Hepatocyte (in vitro differentiated cells): ENCODE data around the gene MEP1B.

Experiments
- EZH2 ChIP-seq: fragments of 200-600 bp; sonication (generic); IDR thresholded peaks from 2 replicates; pipeline ENCODE4 v1.6.1; 2016; ENCODE audit warnings: antibody characterized with exemption, mild to moderate bottlenecking, borderline replicate concordance
- TF ChIP-seq, protein P1 (sequence below): fragments of 200-600 bp; sonication (generic); IDR thresholded peaks from 2 replicates; pipeline ENCODE4 v1.5.1; 2016; ENCODE audit warnings: antibody characterized with exemption, mild to moderate bottlenecking; ENCODE audit not compliant: poor library complexity

DNA sequence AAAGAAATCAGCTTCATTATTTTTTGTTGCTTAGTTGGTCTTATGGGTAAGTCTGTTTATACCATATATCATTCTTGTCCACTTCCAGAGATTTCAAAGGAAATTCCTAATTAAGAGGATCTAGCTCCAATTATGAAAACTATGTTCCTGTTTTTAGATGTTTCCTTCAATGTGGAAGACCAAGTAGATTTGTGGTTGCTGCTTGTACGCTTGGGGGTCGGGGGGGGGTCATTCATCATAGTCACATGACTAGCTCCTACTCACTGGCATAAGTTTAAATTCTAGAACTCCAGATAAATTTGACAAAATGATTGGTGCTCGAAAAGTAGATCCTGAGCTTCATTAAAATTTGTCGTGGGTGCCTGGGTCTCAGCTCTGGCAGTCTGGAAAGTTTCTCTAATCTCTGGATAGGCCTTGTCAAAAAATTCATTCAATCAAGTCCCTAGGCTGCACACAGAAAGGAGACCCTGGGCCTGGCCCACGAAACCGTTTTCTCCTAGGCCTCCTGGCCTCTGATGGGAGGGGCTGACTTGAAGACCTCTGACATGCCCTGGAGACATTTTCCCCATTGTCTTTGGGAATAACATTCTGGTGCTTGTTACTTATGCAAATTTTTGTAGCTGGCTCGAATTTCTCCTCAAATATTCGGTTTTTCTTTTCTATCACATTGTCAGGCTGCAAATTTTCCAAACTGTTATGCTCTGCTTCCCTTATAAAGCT, 62.5 kb downstream of the MEP1B start:
- TF ChIP-seq, protein P1, sequence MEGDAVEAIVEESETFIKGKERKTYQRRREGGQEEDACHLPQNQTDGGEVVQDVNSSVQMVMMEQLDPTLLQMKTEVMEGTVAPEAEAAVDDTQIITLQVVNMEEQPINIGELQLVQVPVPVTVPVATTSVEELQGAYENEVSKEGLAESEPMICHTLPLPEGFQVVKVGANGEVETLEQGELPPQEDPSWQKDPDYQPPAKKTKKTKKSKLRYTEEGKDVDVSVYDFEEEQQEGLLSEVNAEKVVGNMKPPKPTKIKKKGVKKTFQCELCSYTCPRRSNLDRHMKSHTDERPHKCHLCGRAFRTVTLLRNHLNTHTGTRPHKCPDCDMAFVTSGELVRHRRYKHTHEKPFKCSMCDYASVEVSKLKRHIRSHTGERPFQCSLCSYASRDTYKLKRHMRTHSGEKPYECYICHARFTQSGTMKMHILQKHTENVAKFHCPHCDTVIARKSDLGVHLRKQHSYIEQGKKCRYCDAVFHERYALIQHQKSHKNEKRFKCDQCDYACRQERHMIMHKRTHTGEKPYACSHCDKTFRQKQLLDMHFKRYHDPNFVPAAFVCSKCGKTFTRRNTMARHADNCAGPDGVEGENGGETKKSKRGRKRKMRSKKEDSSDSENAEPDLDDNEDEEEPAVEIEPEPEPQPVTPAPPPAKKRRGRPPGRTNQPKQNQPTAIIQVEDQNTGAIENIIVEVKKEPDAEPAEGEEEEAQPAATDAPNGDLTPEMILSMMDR = no peak
- TF ChIP-seq EZH2 = no peak
